PC-9 (cell line): ENCODE measurements around the gene SDK1. TPM values are rescaled to one million over a fixed set of nuclear protein-coding genes. Genes with fewer than 3 reads are reported as not detected.

Source experiments
- BruUV-seq: library from RNA; stranded (reverse); fragments of 400-500 nt; replicated peaks from 2 replicates; lab custom pipeline; 2021; lab: Mats Ljungman, UMichigan
- CTCF ChIA-PET: fragments of 300-600 bp; sonication (Branson Sonifier 250); formaldehyde crosslinking; loops from one replicate; lab custom pipeline; 2022; ENCODE audit warnings: antibody characterized with exemption; lab: Charles Lee
- POLR2A ChIA-PET: fragments of 300-600 bp; sonication (Branson Sonifier 250); formaldehyde crosslinking; loops from one replicate; lab custom pipeline; 2022; ENCODE audit warnings: antibody characterized with exemption; ENCODE audit not compliant: unreplicated experiment; lab: Charles Lee
- DNase-seq, 2 experiments: peaks; one replicate each; pipeline versions ENCODE4 v3.0.0 to v3.0.0-alpha.2; 2015 to 2022; ENCODE audit warnings: mixed read lengths in 1 of 2
- H2AFZ ChIP-seq: fragments of 200-600 bp; sonication (generic); 2 replicates; pipeline ENCODE4 v1.8.1; 2017; ENCODE audit warnings: antibody characterized with exemption
- H3F3A ChIP-seq: fragments of 200-600 bp; sonication (generic); 2 replicates; pipeline ENCODE4 v1.8.1; 2017; ENCODE audit warnings: antibody characterized with exemption, mild to moderate bottlenecking, low read depth; ENCODE audit not compliant: insufficient read depth
- H3K27ac ChIP-seq: fragments of 200-600 bp; sonication (generic); 2 replicates; pipeline ENCODE4 v1.6.1; 2016; ENCODE audit warnings: mixed run types
- H3K27me3 ChIP-seq: fragments of 200-600 bp; sonication (generic); 2 replicates; pipeline ENCODE4 v1.6.1; 2016; ENCODE audit warnings: low read depth, mixed run types; ENCODE audit not compliant: insufficient read depth
- H3K36me3 ChIP-seq: fragments of 200-600 bp; sonication (generic); 2 replicates; pipeline ENCODE4 v1.6.1; 2016; ENCODE audit warnings: low read depth, mixed run types
- H3K4me1 ChIP-seq: fragments of 200-600 bp; sonication (generic); replicated peaks from 2 replicates; pipeline ENCODE4 v1.6.1; 2016; ENCODE audit warnings: mixed run types; ENCODE audit not compliant: insufficient read depth
- H3K4me2 ChIP-seq: fragments of 200-600 bp; sonication (generic); 2 replicates; pipeline ENCODE4 v1.6.1; 2017; ENCODE audit warnings: mixed run types
- H3K4me3 ChIP-seq: fragments of 200-600 bp; sonication (generic); 2 replicates; pipeline ENCODE4 v1.6.1; 2016; ENCODE audit warnings: mixed run types
- H3K79me2 ChIP-seq: fragments of 200-600 bp; sonication (generic); 2 replicates; pipeline ENCODE4 v1.6.1; 2017; ENCODE audit warnings: low read depth, mixed run types
- H3K9me2 ChIP-seq: fragments of 200-600 bp; sonication (generic); 2 replicates; pipeline ENCODE4 v1.8.1; 2017; ENCODE audit warnings: mild to moderate bottlenecking; ENCODE audit not compliant: insufficient read depth
- H3K9me3 ChIP-seq: fragments of 200-600 bp; sonication (generic); 2 replicates; pipeline ENCODE4 v1.8.1; 2016; ENCODE audit warnings: low read depth; ENCODE audit not compliant: insufficient read depth
- H4K20me1 ChIP-seq: fragments of 200-600 bp; sonication (generic); 2 replicates; pipeline ENCODE4 v1.8.1; 2017; ENCODE audit not compliant: insufficient read depth
- EZH2 ChIP-seq: fragments of 200-600 bp; sonication (generic); IDR thresholded peaks from 2 replicates; pipeline ENCODE4 v1.8.0; 2017; ENCODE audit warnings: antibody characterized with exemption, low read depth
- intact Hi-C: fragments of 100-400 bp; cut with micrococcal nuclease; formaldehyde crosslinking; loops from one replicate; pipeline ENCODE4 v1.10.0; 2022; ENCODE audit not compliant: unreplicated experiment
- total RNA-seq: library from RNA; stranded (reverse); gene quantifications from 2 replicates; pipeline ENCODE4 v1.2.3, GENCODE V29; 2021
- TF ChIP-seq, protein P1 (sequence below): fragments of 200-600 bp; sonication (generic); conservative IDR thresholded peaks from 2 replicates; pipeline ENCODE4 v1.6.1; 2017; ENCODE audit warnings: mixed run types, antibody characterized with exemption, mild to moderate bottlenecking, moderate library complexity

The SDK1 gene
- total RNA-seq, 1 experiment from 2014 or later = not detected

- no peak overlapping the region for H3K27ac ChIP-seq
- DNase-seq = no peak
- no peaks in the 10 kb centered on the region; the same call in 1 of the 2 replicates for H3K9me2 ChIP-seq
- no peaks in the 10 kb centered on the region; the same call in 1 of the 2 replicates for H3K9me3 ChIP-seq
- intact Hi-C loops = no loop called here
- H3K36me3 ChIP-seq = no peaks in the 10 kb centered on the region
- POLR2A ChIA-PET = no interaction called here
- CTCF ChIA-PET = no interaction called here
- no peaks in the 10 kb centered on the region for H3K4me1 ChIP-seq
- no peak for TF ChIP-seq EZH2
- TF ChIP-seq, protein P1, sequence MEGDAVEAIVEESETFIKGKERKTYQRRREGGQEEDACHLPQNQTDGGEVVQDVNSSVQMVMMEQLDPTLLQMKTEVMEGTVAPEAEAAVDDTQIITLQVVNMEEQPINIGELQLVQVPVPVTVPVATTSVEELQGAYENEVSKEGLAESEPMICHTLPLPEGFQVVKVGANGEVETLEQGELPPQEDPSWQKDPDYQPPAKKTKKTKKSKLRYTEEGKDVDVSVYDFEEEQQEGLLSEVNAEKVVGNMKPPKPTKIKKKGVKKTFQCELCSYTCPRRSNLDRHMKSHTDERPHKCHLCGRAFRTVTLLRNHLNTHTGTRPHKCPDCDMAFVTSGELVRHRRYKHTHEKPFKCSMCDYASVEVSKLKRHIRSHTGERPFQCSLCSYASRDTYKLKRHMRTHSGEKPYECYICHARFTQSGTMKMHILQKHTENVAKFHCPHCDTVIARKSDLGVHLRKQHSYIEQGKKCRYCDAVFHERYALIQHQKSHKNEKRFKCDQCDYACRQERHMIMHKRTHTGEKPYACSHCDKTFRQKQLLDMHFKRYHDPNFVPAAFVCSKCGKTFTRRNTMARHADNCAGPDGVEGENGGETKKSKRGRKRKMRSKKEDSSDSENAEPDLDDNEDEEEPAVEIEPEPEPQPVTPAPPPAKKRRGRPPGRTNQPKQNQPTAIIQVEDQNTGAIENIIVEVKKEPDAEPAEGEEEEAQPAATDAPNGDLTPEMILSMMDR = no peak
- H4K20me1 ChIP-seq = no peaks in the 10 kb centered on the region
- no peaks in the 10 kb centered on the region for H3F3A ChIP-seq
- no TSS peak for BruUV-seq
- H3K4me3 ChIP-seq = no peak overlapping the region
- H3K4me2 ChIP-seq = no peak overlapping the region
- H3K79me2 ChIP-seq = no peaks in the 10 kb centered on the region
- H2AFZ ChIP-seq = no peak overlapping the region
- peaks cover 84% of the 10 kb centered on the region for H3K27me3 ChIP-seq
These were observed 732.9 kb downstream of the SDK1 start for GRCh38 chr7:4033996-4034395.

DNA sequence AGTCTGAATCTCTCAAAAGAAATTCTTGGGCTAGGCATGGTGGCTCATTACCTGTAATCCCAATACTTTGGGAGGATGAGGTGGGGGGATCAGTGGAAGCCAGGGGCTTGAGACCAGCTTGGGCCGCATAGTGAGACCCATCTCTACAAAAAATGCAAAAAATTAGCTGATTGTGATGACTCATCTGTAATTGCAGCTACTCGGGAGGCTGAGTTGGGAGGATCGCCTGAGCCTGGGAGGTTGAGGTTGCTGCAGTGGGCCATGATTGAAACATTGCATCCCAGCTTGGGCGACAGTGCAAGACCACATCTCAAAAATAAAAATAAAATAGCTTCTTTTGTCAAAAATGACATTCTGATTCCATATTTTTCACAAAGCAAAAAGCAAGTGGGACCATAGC lies 736.3 kb downstream of the SDK1 start:
- no peaks in the 10 kb centered on the region for H3K4me1 ChIP-seq
- no peak overlapping the region for H3K4me2 ChIP-seq
- no TSS peak for BruUV-seq
- H3K9me3 ChIP-seq = no peaks in the 10 kb centered on the region; the same call in 1 of the 2 replicates
- no peaks in the 10 kb centered on the region for H3K9me2 ChIP-seq
- no peaks in the 10 kb centered on the region for H3K79me2 ChIP-seq
- no peak overlapping the region for H3K27ac ChIP-seq
- H3K4me3 ChIP-seq = no peak overlapping the region
- H3F3A ChIP-seq = no peaks in the 10 kb centered on the region
- no peaks in the 10 kb centered on the region for H3K36me3 ChIP-seq
- intact Hi-C loops = no loop called here
- ChIA-PET CTCF (no interaction called here), POLR2A (no interaction called here)
- no peak for TF ChIP-seq EZH2
- TF ChIP-seq, protein P1 = no peak
- H4K20me1 ChIP-seq = no peaks in the 10 kb centered on the region
- peaks cover 84% of the 10 kb centered on the region for H3K27me3 ChIP-seq
- H2AFZ ChIP-seq = no peak overlapping the region
- no peak for DNase-seq

- ChIA-PET POLR2A (no interaction called here), CTCF (no interaction called here)
- H2AFZ ChIP-seq = no peak overlapping the region
- no peak overlapping the region for H3K4me3 ChIP-seq
- H3K9me2 ChIP-seq = no peaks in the 10 kb centered on the region
- BruUV-seq = no TSS peak
- H3K4me2 ChIP-seq = no peak overlapping the region
- TF ChIP-seq, protein P1 = no peak
- no peak for TF ChIP-seq EZH2
- no peaks in the 10 kb centered on the region for H3K36me3 ChIP-seq
- peaks cover 84% of the 10 kb centered on the region for H3K27me3 ChIP-seq
- intact Hi-C loops = no loop called here
- H3F3A ChIP-seq = no peaks in the 10 kb centered on the region
- H3K4me1 ChIP-seq = no peaks in the 10 kb centered on the region
- DNase-seq = no peak
- H3K9me3 ChIP-seq = no peaks in the 10 kb centered on the region
- no peak overlapping the region for H3K27ac ChIP-seq
- no peaks in the 10 kb centered on the region for H3K79me2 ChIP-seq
- H4K20me1 ChIP-seq = no peaks in the 10 kb centered on the region
These were observed 736.8 kb downstream of the SDK1 start for GRCh38 chr7:4037877-4038276.
